Upper lobe of left lung (tissue), 6 donors: ENCODE data around the gene CEP70. TPM values are rescaled to one million over a fixed set of nuclear protein-coding genes. Genes with fewer than 3 reads are reported as not detected.

ENCODE experiments used
- ATAC-seq, 2 donors: fragments of 200-7000 bp; cut with Tn5 transposase; one replicate each; pipeline ENCODE4 v1.9.1; 2022; ENCODE audit warnings: mild to moderate bottlenecking in 2 of 2, moderate library complexity in 2 of 2; ENCODE audit not compliant: low FRiP score in 2 of 2
- DNase-seq, 2 donors: peaks; one replicate each; pipeline ENCODE4 v3.0.0-alpha.2; 2019 to 2020
- H3K27ac ChIP-seq, 4 donors: fragments of 200-600 bp; sonication (generic); one replicate each; pipeline ENCODE4 v1.5.1; 2016 to 2019
- H3K27me3 ChIP-seq, 4 donors: fragments of 200-600 bp; sonication (generic); one replicate each; pipeline ENCODE4 v1.5.1; 2017 to 2019
- H3K36me3 ChIP-seq, 4 donors: fragments of 200-600 bp; sonication (generic); one replicate each; pipeline ENCODE4 v1.5.1; 2016 to 2019
- H3K4me1 ChIP-seq, 4 donors: fragments of 200-600 bp; sonication (generic); one replicate each; pipeline ENCODE4 v1.5.1; 2018 to 2019
- H3K4me3 ChIP-seq, 4 donors: fragments of 200-600 bp; sonication (generic); one replicate each; pipeline ENCODE4 v1.5.1; 2017 to 2019; ENCODE audit warnings: mild to moderate bottlenecking in 2 of 4, moderate library complexity in 1 of 4
- H3K9me3 ChIP-seq, 4 donors: fragments of 200-600 bp; sonication (generic); one replicate each; pipeline ENCODE4 v1.5.1; 2018 to 2019
- CTCF ChIP-seq, 6 experiments: fragments of 450-650 bp in 4 of 6; fragments of 200-600 bp in 2 of 6; sonication (generic) in 2 of 6; IDR thresholded peaks; one replicate each; pipeline ENCODE4 v1.5.1; 2016 to 2019; ENCODE audit warnings: antibody characterized with exemption in 6 of 6
- EP300 ChIP-seq, 4 donors: sonication (generic); formaldehyde crosslinking; IDR thresholded peaks; one replicate each; pipeline ENCODE4 v1.5.1; 2017; ENCODE audit warnings: antibody characterized with exemption in 4 of 4, control low read depth in 2 of 4
- POLR2A ChIP-seq, 4 donors: fragments of 450-650 bp; IDR thresholded peaks; one replicate each; pipeline ENCODE4 v1.5.1; 2016 to 2017; ENCODE audit warnings: antibody characterized with exemption in 4 of 4, mild to moderate bottlenecking in 2 of 4
- POLR2AphosphoS5 ChIP-seq, 2 donors: sonication (generic); formaldehyde crosslinking; IDR thresholded peaks; one replicate each; pipeline ENCODE4 v1.5.1; 2017; ENCODE audit warnings: antibody characterized with exemption in 2 of 2
- WGBS, 2 donors: methylation state at CpG; one replicate each; pipeline ENCODE4 v1.1.5; 2017 to 2018; 5-methylcytosine and 5-hydroxymethylcytosine counted together
- total RNA-seq, 6 donors: library from RNA; depleted of rRNA in 4 of 6; stranded (reverse); fragments of >200 nt in 4 of 6; gene quantifications; one replicate each; pipeline versions ENCODE4 v1.1.0 to v1.2.1, GENCODE V29; 2016 to 2021
- donor health status: DM: no; HTN: no; CAD: no; lungs with moderate emphysema.
- donor health status: DM: no; HTN: yes; CAD: no; lungs with severe emphysema.

The CEP70 gene
- total RNA-seq, 6 donors from 2014 or later, result 27.6 to 121 (median 50.9) TPM

DNA sequence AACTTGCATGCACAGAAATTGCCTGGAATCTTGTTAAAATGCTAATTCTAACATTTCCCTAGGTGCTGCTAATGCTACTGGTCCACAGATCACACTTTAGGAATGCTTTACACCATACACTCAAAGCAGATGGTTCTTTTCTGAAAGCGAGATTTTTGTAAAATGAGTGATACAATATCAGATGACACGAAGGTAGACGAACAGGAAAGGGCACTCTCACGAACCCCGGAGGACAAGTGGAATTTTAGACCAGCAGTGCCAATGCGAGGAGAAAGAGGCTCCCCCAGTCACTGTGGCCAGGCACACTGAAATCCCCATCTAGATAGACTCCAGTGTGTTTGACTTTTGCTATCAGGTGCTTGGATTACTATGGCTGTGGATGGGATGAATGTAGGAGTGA, 35.5 kb upstream of the CEP70 start:
- Histone ChIP-seq H3K27me3 (no peaks in the 10 kb centered on the region), H3K4me1 (no peaks in the 10 kb centered on the region), H3K9me3 (no peaks in the 10 kb centered on the region), H3K36me3 (peaks cover 0 to 23% (median 2%) of the 10 kb centered on the region in 4 donors), H3K27ac (no peak overlapping the region), H3K4me3 (no peak overlapping the region)
- WGBS, 2 donors, result 74 to 87% methylated on average over 6 of the region's 6 CpGs
- TF ChIP-seq POLR2A (IDR thresholded peaks at IDR 0.05) (no peak), POLR2AphosphoS5 (IDR thresholded peaks at IDR 0.05) (no peak), CTCF (IDR thresholded peaks at IDR 0.05) (no peak), EP300 (IDR thresholded peaks at IDR 0.05) (no peak)
- ATAC-seq, result no peak
- DNase-seq, result no peak

DNA sequence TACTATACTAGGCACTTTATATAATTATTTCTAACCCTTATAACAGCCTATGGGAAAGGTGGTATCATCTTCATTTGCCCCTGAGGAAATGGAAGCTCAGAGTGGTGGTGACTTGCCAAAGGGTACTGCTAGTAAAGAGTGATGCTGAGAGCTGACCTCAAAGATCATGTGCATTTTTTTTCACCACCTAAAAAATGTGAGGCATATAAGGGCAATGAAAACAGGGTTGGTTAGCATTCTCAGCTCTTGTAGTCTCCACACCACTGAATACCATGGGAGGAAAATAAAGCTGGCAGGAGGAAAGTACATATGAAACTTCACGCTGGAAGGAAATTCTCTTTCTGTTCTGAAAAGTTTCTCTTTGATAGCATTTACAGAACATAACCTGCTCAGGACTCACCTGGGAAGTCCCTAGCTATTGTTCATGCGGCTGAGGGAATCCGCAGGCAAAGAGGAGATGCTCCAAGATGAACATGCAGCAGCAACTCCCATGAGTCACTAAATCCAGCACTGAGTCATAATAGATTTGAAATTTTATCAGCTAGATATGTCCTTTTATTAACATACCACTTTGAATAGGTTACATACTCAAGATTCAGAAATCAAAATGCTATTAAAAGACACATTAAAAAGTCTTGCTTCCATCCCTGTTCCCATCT, 31.8 kb upstream of the CEP70 start:
- ATAC-seq (no peak), DNase-seq (no peak)
- Histone ChIP-seq H3K27ac (no peak overlapping the region), H3K36me3 (peaks cover 0 to 10% (median 2%) of the 10 kb centered on the region in 4 donors), H3K27me3 (no peaks in the 10 kb centered on the region), H3K9me3 (no peaks in the 10 kb centered on the region), H3K4me3 (no peak overlapping the region), H3K4me1 (no peaks in the 10 kb centered on the region)
- no peak for TF ChIP-seq POLR2A (IDR thresholded peaks at IDR 0.05)
- no peak for TF ChIP-seq POLR2AphosphoS5 (IDR thresholded peaks at IDR 0.05)
- no peak for TF ChIP-seq EP300 (IDR thresholded peaks at IDR 0.05)
- TF ChIP-seq CTCF (IDR thresholded peaks at IDR 0.05), result no peak
- WGBS, 2 donors, result 95 to 100% methylated on average over 3 of the region's 3 CpGs

DNA sequence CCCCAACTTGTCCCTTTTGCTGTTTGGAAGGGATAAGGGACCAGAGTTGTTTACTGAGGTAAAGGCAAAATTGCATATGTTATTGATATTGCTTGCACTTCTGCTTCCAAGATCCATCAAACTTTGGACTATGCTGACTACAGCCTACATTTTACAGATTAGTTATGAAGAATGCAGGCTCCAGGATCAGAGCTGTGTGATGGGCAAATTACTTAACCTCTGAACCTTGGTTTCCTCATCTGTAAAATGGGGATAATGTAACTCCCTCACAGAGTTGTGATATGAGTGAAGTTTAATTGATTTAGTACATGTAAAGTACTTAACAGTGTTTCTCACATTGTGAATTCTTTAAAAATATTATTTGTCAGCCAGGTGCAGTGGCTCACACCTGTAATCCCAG, 30.5 kb upstream of the CEP70 start:
- H3K4me3 ChIP-seq, result no peak overlapping the region
- no peak for DNase-seq
- H3K36me3 ChIP-seq, result peaks cover 0 to 4% (median under 1%) of the 10 kb centered on the region in 4 donors
- H3K9me3 ChIP-seq, result no peaks in the 10 kb centered on the region
- no peaks in the 10 kb centered on the region for H3K4me1 ChIP-seq
- no peak overlapping the region for H3K27ac ChIP-seq
- H3K27me3 ChIP-seq, result no peaks in the 10 kb centered on the region
- no peak for ATAC-seq
- TF ChIP-seq POLR2A (IDR thresholded peaks at IDR 0.05) (no peak), EP300 (IDR thresholded peaks at IDR 0.05) (no peak), POLR2AphosphoS5 (IDR thresholded peaks at IDR 0.05) (no peak), CTCF (IDR thresholded peaks at IDR 0.05) (no peak)

DNA sequence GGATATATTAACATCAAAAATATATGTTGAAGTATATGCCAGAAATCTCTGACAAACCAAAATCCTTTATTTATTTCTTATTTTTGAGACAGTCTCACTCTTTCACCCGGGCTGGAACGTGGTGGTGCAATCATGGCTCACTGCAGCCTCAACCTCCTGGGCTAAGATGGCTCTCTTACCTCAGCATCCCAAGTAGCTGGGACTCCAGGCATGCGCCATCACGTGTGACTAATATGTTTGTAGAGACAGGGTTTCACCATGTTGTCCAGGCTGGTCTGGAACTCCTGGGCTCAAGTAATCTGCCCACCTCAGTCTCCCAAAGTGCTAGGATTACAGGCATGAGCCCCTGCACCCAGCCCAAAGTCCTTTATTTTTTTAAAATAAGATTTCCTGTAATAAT, 26.4 kb upstream of the CEP70 start:
- Histone ChIP-seq H3K9me3 (no peaks in the 10 kb centered on the region), H3K27ac (no peak overlapping the region), H3K4me3 (no peak overlapping the region), H3K4me1 (peaks cover 0 to 5% (median 0%) of the 10 kb centered on the region in 4 donors), H3K27me3 (no peaks in the 10 kb centered on the region), H3K36me3 (no peaks in the 10 kb centered on the region)
- ATAC-seq, result no peak
- DNase-seq, result no peak
- 89 to 92% methylated on average over 4 of the region's 4 CpGs for WGBS, 2 donors
- TF ChIP-seq POLR2AphosphoS5 (IDR thresholded peaks at IDR 0.05) (no peak), EP300 (IDR thresholded peaks at IDR 0.05) (no peak)

DNA sequence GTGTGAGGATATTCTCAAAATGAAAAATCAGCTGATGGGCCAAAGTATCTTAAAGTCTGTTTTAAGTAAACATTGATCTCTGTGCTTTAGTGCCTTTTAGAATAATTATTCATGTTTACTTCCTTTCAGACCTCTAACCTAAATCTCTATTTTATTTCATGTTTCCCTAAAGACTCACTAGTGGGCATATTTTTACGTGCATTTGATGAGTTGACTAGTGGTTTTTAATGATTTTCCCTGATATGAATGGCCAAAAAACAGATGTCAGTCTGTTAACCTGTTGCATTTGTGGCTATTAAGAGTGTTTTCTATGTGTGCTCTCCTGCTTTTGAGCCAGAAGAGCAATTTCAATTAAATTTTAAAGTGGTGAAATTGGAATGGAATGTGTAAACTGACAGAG, 21.4 kb upstream of the CEP70 start:
- whole genome bisulfite sequencing, 2 donors, result 76 to 88% methylated on average over 1 of the region's 1 CpG
- Histone ChIP-seq H3K36me3 (no peaks in the 10 kb centered on the region), H3K27me3 (no peaks in the 10 kb centered on the region), H3K27ac (no peak overlapping the region), H3K9me3 (no peaks in the 10 kb centered on the region), H3K4me1 (peaks cover 0 to 5% (median 0%) of the 10 kb centered on the region in 4 donors), H3K4me3 (no peak overlapping the region)
- DNase-seq (no peak), ATAC-seq (no peak)
- no peak for TF ChIP-seq CTCF (IDR thresholded peaks at IDR 0.05)
- TF ChIP-seq POLR2A (IDR thresholded peaks at IDR 0.05), result no peak
- no peak for TF ChIP-seq EP300 (IDR thresholded peaks at IDR 0.05)
- no peak for TF ChIP-seq POLR2AphosphoS5 (IDR thresholded peaks at IDR 0.05)
